ENCODE measurements around the gene AOAH. TPM values are rescaled to one million over a fixed set of nuclear protein-coding genes. Genes with fewer than 3 reads are reported as not detected.
"Not testable (repeated sequence)": the region's sequence is repeated elsewhere in the genome, so short reads cannot be mapped to it uniquely, and the experiment has no call there.

The AOAH gene
- total RNA-seq, 1 experiment from 2014 or later, result 0.39 TPM

DNA sequence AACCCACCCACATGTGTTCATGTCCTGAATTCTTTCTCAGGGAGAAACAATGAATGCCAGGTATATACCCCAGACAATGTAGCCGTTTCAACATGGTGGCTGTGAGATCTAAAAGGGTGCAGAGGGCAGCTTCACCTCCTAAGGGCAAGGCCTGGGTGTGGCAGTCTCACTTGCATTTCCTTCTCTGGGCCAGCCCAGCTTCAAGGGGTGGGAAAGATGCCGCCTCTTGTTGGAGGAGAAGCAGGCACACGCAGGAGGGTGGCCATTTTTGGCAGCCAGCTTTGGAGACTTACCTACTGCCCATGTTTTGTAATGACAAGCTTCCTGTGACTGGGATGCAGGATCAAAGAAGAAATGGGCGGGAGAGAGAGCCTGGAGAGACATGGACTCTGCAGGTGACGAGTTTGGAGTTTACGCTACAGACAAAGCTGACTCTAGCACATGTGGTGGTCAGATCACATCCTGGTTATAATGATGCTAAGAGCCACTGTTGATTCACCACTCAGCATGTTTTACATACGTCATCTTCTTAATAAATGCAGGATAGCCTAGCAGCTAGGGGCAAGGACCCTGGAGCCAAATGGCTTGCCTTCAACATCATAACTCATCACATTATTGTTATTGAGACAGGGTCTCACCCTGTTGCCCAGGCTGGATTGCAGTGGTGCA lies 218.0 kb downstream of the AOAH start:
- Mint-ChIP-seq H3K4me3 (no peak overlapping the region), H3K27me3 (ENCODE audit: low read depth) (0 out of 2 replicates have a peak, but pooled peaks cover 1% of the 10 kb centered on the region), H3K27ac (no peak overlapping the region), H3K36me3 (ENCODE audit: insufficient read depth in 1 of 3, low read depth in 3 of 3) (peaks cover 2 to 8% (median 8%) of the 10 kb centered on the region in 3 experiments; a peak in 6 of 7 replicates), H3K9me3 (peaks cover 8 to 13% of the 10 kb centered on the region in 2 experiments), H3K4me1 (peaks cover 7 to 13% of the 10 kb centered on the region in 2 experiments)
- no peak overlapping the region for H2AK5ac ChIP-seq (ENCODE audit: insufficient read length, low read length)
- no peaks in the 10 kb centered on the region for H3K79me1 ChIP-seq (ENCODE audit: insufficient read depth, low read depth, low read length, poor library complexity, severe bottlenecking)
- WGBS (ENCODE audit: extremely low coverage, insufficient read length, low lambda C conversion rate), result no CpG with 5 or more reads among the region's 7 CpGs
- no peak overlapping the region for H4K8ac ChIP-seq (replicated peaks; ENCODE audit: insufficient read length, low read depth, low read length)
- no peak overlapping the region for H3K27ac ChIP-seq (ENCODE audit: insufficient read length, low read depth, low read length)
- no peak overlapping the region for H3K14ac ChIP-seq (ENCODE audit: insufficient read depth, low read length)
- no peaks in the 10 kb centered on the region for H3K79me2 ChIP-seq (ENCODE audit: insufficient read depth, low read length)
- no peak for DNase-seq
- H3K4ac ChIP-seq (ENCODE audit: low read depth, low read length), result no peak overlapping the region
- H3K9ac ChIP-seq (ENCODE audit: extremely low read depth, insufficient read length, low read length), result no peak overlapping the region
- no peak overlapping the region for H3T11ph ChIP-seq (ENCODE audit: low read length)
- TF ChIP-seq CTCF (conservative IDR thresholded peaks at IDR 0.05), result no peak
- no peaks in the 10 kb centered on the region for H3K27me3 ChIP-seq (ENCODE audit: insufficient read depth, low read length)
- no peak overlapping the region for H2BK20ac ChIP-seq (ENCODE audit: low read depth, low read length, poor library complexity, severe bottlenecking)
- H2BK15ac ChIP-seq (ENCODE audit: low read depth, low read length), result no peak overlapping the region
- H4K20me1 ChIP-seq (ENCODE audit: control insufficient read depth, insufficient read depth, insufficient read length), result no peaks in the 10 kb centered on the region
- H3K56ac ChIP-seq (ENCODE audit: insufficient read length, low read depth, low read length), result no peak overlapping the region
- H2AFZ ChIP-seq (ENCODE audit: low read length), result no peak overlapping the region
- H3K18ac ChIP-seq (ENCODE audit: insufficient read length, low read depth, low read length), result no peak overlapping the region
- no peak overlapping the region for H2BK12ac ChIP-seq (ENCODE audit: insufficient read length, low read depth, low read length)
- H4K5ac ChIP-seq (ENCODE audit: insufficient read length, low read depth, low read length), result no peak overlapping the region
- H3K23me2 ChIP-seq (ENCODE audit: insufficient read length, low read depth, low read length, poor library complexity, severe bottlenecking), result no peaks in the 10 kb centered on the region
- no peak overlapping the region for H4K91ac ChIP-seq (ENCODE audit: insufficient read length, low read depth, low read length)
- no peak overlapping the region for H3K23ac ChIP-seq (ENCODE audit: insufficient read length, low read depth, low read length)
- H3K9me3 ChIP-seq (ENCODE audit: control insufficient read depth, low read depth, low read length), result no peaks in the 10 kb centered on the region
- H2BK120ac ChIP-seq (ENCODE audit: low read depth, low read length, poor library complexity, severe bottlenecking), result no peak overlapping the region
- no peak overlapping the region for H2BK5ac ChIP-seq (ENCODE audit: insufficient read length, low read length)
- no peak overlapping the region for H3K4me2 ChIP-seq (ENCODE audit: insufficient read depth, insufficient read length, low read length)
- no peaks in the 10 kb centered on the region for H3K4me1 ChIP-seq (ENCODE audit: insufficient read depth, low read length)

DNA sequence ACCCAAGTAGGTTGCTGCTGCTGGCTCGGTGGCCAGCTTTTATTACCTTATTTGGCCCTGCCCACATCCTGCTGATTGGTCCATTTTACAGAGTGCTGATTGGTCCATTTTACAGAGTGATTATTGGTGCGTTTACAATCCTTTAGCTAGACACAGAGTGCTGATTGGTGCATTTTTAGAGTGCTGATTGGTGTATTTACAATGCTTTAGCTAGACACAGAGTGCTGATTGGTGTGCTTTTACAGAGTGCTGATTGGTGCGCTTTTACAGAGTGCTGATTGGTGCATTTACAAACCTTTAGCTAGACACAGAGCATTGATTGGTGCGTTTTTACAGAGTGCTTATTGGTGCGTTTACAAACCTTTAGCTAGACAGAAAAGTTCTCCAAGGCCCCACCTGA lies 219.7 kb downstream of the AOAH start:
- H3K9me3 Mint-ChIP-seq, result peaks cover 8 to 13% of the 10 kb centered on the region in 2 experiments
- WGBS (ENCODE audit: extremely low coverage, insufficient read length, low lambda C conversion rate), result no CpG with 5 or more reads among the region's 5 CpGs

More for the DNA sequence above, 219.7 kb downstream of the AOAH start:
- H2BK12ac ChIP-seq (ENCODE audit: insufficient read length, low read depth, low read length); H3K36me3 Mint-ChIP-seq (ENCODE audit: insufficient read depth in 1 of 3, low read depth in 3 of 3); H4K20me1 ChIP-seq (ENCODE audit: control insufficient read depth, insufficient read depth, insufficient read length); H3K18ac ChIP-seq (ENCODE audit: insufficient read length, low read depth, low read length); H3K9ac ChIP-seq (ENCODE audit: extremely low read depth, insufficient read length, low read length); H4K8ac ChIP-seq (replicated peaks; ENCODE audit: insufficient read length, low read depth, low read length); H3K23ac ChIP-seq (ENCODE audit: insufficient read length, low read depth, low read length); H3K27ac Mint-ChIP-seq; H3K9me3 ChIP-seq (ENCODE audit: control insufficient read depth, low read depth, low read length); H3K4me2 ChIP-seq (ENCODE audit: insufficient read depth, insufficient read length, low read length); H2BK120ac ChIP-seq (ENCODE audit: low read depth, low read length, poor library complexity, severe bottlenecking); DNase-seq; H3K56ac ChIP-seq (ENCODE audit: insufficient read length, low read depth, low read length); H3K14ac ChIP-seq (ENCODE audit: insufficient read depth, low read length); H3K27ac ChIP-seq (ENCODE audit: insufficient read length, low read depth, low read length); H2BK5ac ChIP-seq (ENCODE audit: insufficient read length, low read length); H3K23me2 ChIP-seq (ENCODE audit: insufficient read length, low read depth, low read length, poor library complexity, severe bottlenecking); H3T11ph ChIP-seq (ENCODE audit: low read length); H3K4me1 Mint-ChIP-seq; H4K5ac ChIP-seq (ENCODE audit: insufficient read length, low read depth, low read length); H2BK15ac ChIP-seq (ENCODE audit: low read depth, low read length); H3K27me3 ChIP-seq (ENCODE audit: insufficient read depth, low read length); H4K91ac ChIP-seq (ENCODE audit: insufficient read length, low read depth, low read length); H3K4ac ChIP-seq (ENCODE audit: low read depth, low read length); H3K79me1 ChIP-seq (ENCODE audit: insufficient read depth, low read depth, low read length, poor library complexity, severe bottlenecking); H3K4me3 Mint-ChIP-seq; H2BK20ac ChIP-seq (ENCODE audit: low read depth, low read length, poor library complexity, severe bottlenecking); H3K27me3 Mint-ChIP-seq (ENCODE audit: low read depth); H2AFZ ChIP-seq (ENCODE audit: low read length); H3K79me2 ChIP-seq (ENCODE audit: insufficient read depth, low read length); H3K4me1 ChIP-seq (ENCODE audit: insufficient read depth, low read length); H2AK5ac ChIP-seq (ENCODE audit: insufficient read length, low read length): not testable (repeated sequence)

All from H9 (cell line).